Measurements from ENCODE around the gene ZNF470.

ZNF470 gene

GRCh38 chr19:56567274-56568120 lies at the start of gene ZNF470:
ZNF470 (plus strand) TSS chr19:56567468; CDS start chr19:56570312, 2,844 bp downstream.
- Histone ChIP-seq H3K27ac (ENCODE audit: low read depth, low read length) (no peak within 1 kb of the TSS), H3K4me1 (ENCODE audit: control insufficient read depth, insufficient read depth, low read length) (peaks cover 4% of the 10 kb centered on the region; the same call in 1 of the 2 replicates), H3K4me3 (ENCODE audit: low read depth, low read length) (peak within 1 kb of the TSS; percentile 98), H3K27me3 (ENCODE audit: control insufficient read depth, insufficient read depth, low read length) (no peaks in the 10 kb centered on the region), H3K9ac (ENCODE audit: low read depth, low read length) (peak within 1 kb of the TSS; percentile 38), H3K36me3 (ENCODE audit: control insufficient read depth, insufficient read depth, low read length) (peaks cover 32% of the 10 kb centered on the region), H3K9me3 (ENCODE audit: control insufficient read depth, insufficient read depth, low read length) (peaks cover 66% of the 10 kb centered on the region)

DNA sequence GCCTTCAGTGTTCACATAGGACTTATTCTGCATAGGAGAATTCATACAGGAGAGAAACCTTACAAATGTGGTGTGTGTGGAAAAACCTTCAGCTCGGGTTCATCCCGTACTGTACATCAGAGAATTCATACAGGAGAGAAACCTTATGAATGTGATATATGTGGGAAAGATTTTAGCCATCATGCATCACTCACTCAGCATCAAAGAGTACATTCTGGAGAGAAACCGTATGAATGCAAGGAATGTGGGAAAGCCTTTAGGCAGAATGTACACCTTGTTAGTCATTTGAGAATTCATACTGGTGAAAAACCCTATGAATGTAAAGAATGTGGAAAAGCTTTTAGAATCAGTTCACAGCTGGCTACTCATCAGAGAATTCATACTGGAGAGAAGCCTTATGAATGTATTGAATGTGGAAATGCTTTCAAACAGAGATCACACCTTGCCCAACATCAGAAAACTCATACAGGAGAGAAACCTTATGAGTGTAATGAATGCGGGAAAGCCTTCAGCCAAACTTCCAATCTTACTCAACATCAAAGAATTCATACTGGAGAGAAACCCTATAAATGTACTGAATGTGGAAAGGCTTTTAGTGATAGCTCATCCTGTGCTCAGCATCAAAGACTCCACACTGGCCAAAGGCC lies 41.9 kb upstream of the ZNF470 start:
- Histone ChIP-seq H3K9ac (ENCODE audit: low read depth, low read length) (no peak overlapping the region), H3K4me3 (ENCODE audit: low read depth, low read length) (no peak overlapping the region; the same call in 1 of the 2 replicates), H3K9me3 (ENCODE audit: control insufficient read depth, insufficient read depth, low read length) (peaks cover 89% of the 10 kb centered on the region), H3K27ac (ENCODE audit: low read depth, low read length) (no peak overlapping the region), H3K27me3 (ENCODE audit: control insufficient read depth, insufficient read depth, low read length) (no peaks in the 10 kb centered on the region), H3K4me1 (ENCODE audit: control insufficient read depth, insufficient read depth, low read length) (no peaks in the 10 kb centered on the region), H3K36me3 (ENCODE audit: control insufficient read depth, insufficient read depth, low read length) (no peaks in the 10 kb centered on the region)

DNA sequence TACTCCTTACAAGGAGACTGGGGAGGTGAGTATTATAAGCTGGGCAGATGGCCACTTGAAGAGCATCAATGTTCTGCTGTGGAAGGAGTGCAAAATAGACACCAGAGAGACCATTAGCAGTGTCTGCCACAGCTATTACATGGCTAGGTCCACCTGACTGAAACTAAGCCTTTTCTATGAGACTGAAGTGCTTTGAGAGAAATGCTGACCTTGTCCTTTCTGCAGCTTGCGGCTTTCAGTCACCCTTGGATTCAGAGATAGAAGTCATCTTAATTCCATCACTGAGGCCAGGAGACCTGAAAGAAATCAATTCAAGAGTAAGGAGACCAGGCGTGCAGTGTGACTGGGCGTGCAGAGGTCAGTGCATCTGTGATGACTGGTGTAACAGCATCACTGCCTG lies 29.8 kb upstream of the ZNF470 start:
- peaks cover 55% of the 10 kb centered on the region for H3K9me3 ChIP-seq (ENCODE audit: control insufficient read depth, insufficient read depth, low read length)

DNA sequence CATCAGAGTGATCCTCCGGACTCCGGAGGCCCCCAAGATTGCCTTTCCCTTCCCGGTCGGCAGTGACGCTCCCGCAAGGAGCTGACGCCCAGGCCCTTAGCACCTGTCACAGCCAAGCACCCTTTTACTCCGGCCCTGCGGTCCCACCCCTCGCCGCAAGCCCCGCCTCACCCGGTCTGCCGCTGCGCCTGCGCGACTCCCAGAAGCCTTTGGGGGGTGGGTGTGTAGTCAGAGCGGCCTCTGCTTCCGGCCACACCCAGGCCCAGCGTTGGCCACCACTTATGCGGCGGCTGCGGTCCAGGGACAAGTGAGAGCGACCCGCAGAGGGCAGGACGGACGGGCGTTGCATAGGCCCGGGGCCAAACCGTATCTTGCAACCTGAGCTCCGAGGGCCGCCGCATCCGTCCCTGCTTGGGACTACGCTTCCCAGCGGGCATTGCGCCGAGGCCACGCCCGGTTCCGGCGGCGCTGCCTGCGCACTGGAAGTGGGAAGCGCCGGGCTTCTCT lies 29.0 kb upstream of the ZNF470 start:
- H3K4me3 ChIP-seq (ENCODE audit: low read depth, low read length), result peak overlapping the region; percentile 95
- peak overlapping the region; percentile 71 for H3K9ac ChIP-seq (ENCODE audit: low read depth, low read length)
- H3K27me3 ChIP-seq (ENCODE audit: control insufficient read depth, insufficient read depth, low read length), result no peaks in the 10 kb centered on the region
- H3K4me1 ChIP-seq (ENCODE audit: control insufficient read depth, insufficient read depth, low read length), result no peaks in the 10 kb centered on the region
- peaks cover 57% of the 10 kb centered on the region for H3K9me3 ChIP-seq (ENCODE audit: control insufficient read depth, insufficient read depth, low read length)
- peak overlapping the region; percentile 75 for H3K27ac ChIP-seq (ENCODE audit: low read depth, low read length)
- H3K36me3 ChIP-seq (ENCODE audit: control insufficient read depth, insufficient read depth, low read length), result 0 out of 2 replicates have a peak, but pooled peaks cover 4% of the 10 kb centered on the region

More for the DNA sequence above, 29.8 kb upstream of the ZNF470 start:
- no peaks in the 10 kb centered on the region for H3K4me1 ChIP-seq (ENCODE audit: control insufficient read depth, insufficient read depth, low read length)
- H3K27me3 ChIP-seq (ENCODE audit: control insufficient read depth, insufficient read depth, low read length), result no peaks in the 10 kb centered on the region
- peak overlapping the region; percentile 95 for H3K4me3 ChIP-seq (ENCODE audit: low read depth, low read length)
- H3K9ac ChIP-seq (ENCODE audit: low read depth, low read length), result no peak overlapping the region
- 0 out of 2 replicates have a peak, but pooled peaks cover 4% of the 10 kb centered on the region for H3K36me3 ChIP-seq (ENCODE audit: control insufficient read depth, insufficient read depth, low read length)
- H3K27ac ChIP-seq (ENCODE audit: low read depth, low read length), result no peak overlapping the region

GRCh38 chr19:56538761-56539263 lies 28.5 kb upstream of the ZNF470 start, which contains the start of gene ZFP28:
ZFP28 (plus strand) TSS chr19:56538948; CDS start chr19:56539019, 71 bp downstream.
- Histone ChIP-seq H3K9me3 (ENCODE audit: control insufficient read depth, insufficient read depth, low read length) (peaks cover 57% of the 10 kb centered on the region), H3K4me1 (ENCODE audit: control insufficient read depth, insufficient read depth, low read length) (no peaks in the 10 kb centered on the region), H3K4me3 (ENCODE audit: low read depth, low read length) (peak within 1 kb of the TSS; percentile 95), H3K9ac (ENCODE audit: low read depth, low read length) (peak within 1 kb of the TSS; percentile 71), H3K36me3 (ENCODE audit: control insufficient read depth, insufficient read depth, low read length) (0 out of 2 replicates have a peak, but pooled peaks cover 4% of the 10 kb centered on the region), H3K27ac (ENCODE audit: low read depth, low read length) (peak within 1 kb of the TSS; percentile 75), H3K27me3 (ENCODE audit: control insufficient read depth, insufficient read depth, low read length) (no peaks in the 10 kb centered on the region)

DNA sequence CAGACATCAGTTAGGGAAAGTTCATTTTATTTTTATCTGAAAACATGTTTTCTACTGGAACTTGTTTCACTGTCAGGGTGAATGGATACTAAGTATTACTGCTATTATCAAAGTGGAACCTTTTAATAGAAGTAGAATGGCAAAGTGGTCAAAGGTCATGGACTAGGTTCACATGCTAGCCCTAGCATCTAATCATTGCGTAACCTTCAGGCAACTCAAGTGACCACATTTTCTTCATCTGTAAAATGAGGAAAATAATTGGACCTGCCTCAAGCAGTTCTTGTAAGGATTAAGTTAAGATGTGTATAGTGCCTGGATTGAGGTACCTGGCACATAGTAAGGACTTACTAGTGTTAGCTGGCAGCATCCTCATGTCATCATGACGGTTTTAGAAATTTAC lies 23.5 kb upstream of the ZNF470 start:
- Histone ChIP-seq H3K4me1 (ENCODE audit: control insufficient read depth, insufficient read depth, low read length) (no peaks in the 10 kb centered on the region), H3K27me3 (ENCODE audit: control insufficient read depth, insufficient read depth, low read length) (no peaks in the 10 kb centered on the region), H3K9me3 (ENCODE audit: control insufficient read depth, insufficient read depth, low read length) (peaks cover 79% of the 10 kb centered on the region), H3K36me3 (ENCODE audit: control insufficient read depth, insufficient read depth, low read length) (peaks cover 15% of the 10 kb centered on the region), H3K4me3 (ENCODE audit: low read depth, low read length) (no peak overlapping the region), H3K9ac (ENCODE audit: low read depth, low read length) (no peak overlapping the region), H3K27ac (ENCODE audit: low read depth, low read length) (no peak overlapping the region)

DNA sequence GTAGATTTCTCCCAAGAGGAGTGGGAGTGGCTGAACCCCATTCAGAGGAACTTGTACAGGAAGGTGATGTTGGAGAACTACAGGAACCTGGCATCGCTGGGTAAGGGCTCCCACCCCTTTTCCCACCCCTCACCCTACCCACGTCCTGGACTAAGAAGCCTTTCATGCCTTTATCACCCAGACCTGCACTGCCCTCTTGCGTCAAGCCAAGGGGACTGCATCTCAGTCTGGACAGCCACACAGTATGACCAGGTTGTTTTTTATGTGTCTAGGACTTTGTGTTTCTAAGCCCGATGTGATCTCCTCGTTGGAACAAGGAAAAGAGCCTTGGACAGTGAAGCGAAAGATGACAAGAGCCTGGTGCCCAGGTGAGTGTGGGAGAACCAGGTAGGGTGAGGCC lies 19.7 kb upstream of the ZNF470 start:
- H3K4me3 ChIP-seq (ENCODE audit: low read depth, low read length), result no peak overlapping the region
- H3K9me3 ChIP-seq (ENCODE audit: control insufficient read depth, insufficient read depth, low read length), result peaks cover 88% of the 10 kb centered on the region
- no peaks in the 10 kb centered on the region for H3K4me1 ChIP-seq (ENCODE audit: control insufficient read depth, insufficient read depth, low read length)
- H3K9ac ChIP-seq (ENCODE audit: low read depth, low read length), result no peak overlapping the region
- no peaks in the 10 kb centered on the region for H3K27me3 ChIP-seq (ENCODE audit: control insufficient read depth, insufficient read depth, low read length)
- H3K27ac ChIP-seq (ENCODE audit: low read depth, low read length), result no peak overlapping the region
- peaks cover 36% of the 10 kb centered on the region for H3K36me3 ChIP-seq (ENCODE audit: control insufficient read depth, insufficient read depth, low read length)

DNA sequence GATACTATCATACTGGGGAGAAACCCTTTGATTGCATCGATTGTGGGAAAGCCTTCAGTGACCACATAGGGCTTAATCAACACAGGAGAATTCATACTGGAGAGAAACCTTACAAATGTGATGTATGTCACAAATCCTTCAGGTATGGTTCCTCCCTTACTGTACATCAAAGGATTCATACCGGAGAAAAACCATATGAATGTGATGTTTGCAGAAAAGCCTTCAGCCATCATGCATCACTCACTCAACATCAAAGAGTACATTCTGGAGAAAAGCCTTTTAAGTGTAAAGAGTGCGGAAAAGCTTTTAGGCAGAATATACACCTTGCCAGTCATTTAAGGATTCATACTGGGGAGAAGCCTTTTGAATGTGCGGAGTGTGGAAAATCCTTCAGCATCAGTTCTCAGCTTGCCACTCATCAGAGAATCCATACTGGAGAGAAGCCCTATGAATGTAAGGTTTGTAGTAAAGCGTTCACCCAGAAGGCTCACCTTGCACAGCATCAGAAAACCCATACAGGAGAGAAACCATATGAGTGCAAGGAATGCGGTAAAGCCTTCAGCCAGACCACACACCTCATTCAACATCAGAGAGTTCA lies 12.9 kb upstream of the ZNF470 start:
- H3K36me3 ChIP-seq (ENCODE audit: control insufficient read depth, insufficient read depth, low read length), result peaks cover 43% of the 10 kb centered on the region

GRCh38 chr19:56562766-56563165 lies 4.5 kb upstream of the ZNF470 start:
- no peak overlapping the region for H3K27ac ChIP-seq (ENCODE audit: low read depth, low read length)
- no peak overlapping the region for H3K4me3 ChIP-seq (ENCODE audit: low read depth, low read length)
- H3K9me3 ChIP-seq (ENCODE audit: control insufficient read depth, insufficient read depth, low read length), result peaks cover 63% of the 10 kb centered on the region
- no peak overlapping the region for H3K9ac ChIP-seq (ENCODE audit: low read depth, low read length)
- H3K27me3 ChIP-seq (ENCODE audit: control insufficient read depth, insufficient read depth, low read length), result no peaks in the 10 kb centered on the region
- H3K36me3 ChIP-seq (ENCODE audit: control insufficient read depth, insufficient read depth, low read length), result no peaks in the 10 kb centered on the region
- no peaks in the 10 kb centered on the region for H3K4me1 ChIP-seq (ENCODE audit: control insufficient read depth, insufficient read depth, low read length)

More for the DNA sequence above, 12.9 kb upstream of the ZNF470 start:
- no peak overlapping the region for H3K9ac ChIP-seq (ENCODE audit: low read depth, low read length)
- H3K9me3 ChIP-seq (ENCODE audit: control insufficient read depth, insufficient read depth, low read length), result peaks cover 89% of the 10 kb centered on the region
- H3K4me1 ChIP-seq (ENCODE audit: control insufficient read depth, insufficient read depth, low read length), result no peaks in the 10 kb centered on the region
- peak overlapping the region; percentile 26; the same call in 1 of the 2 replicates for H3K4me3 ChIP-seq (ENCODE audit: low read depth, low read length)
- no peaks in the 10 kb centered on the region for H3K27me3 ChIP-seq (ENCODE audit: control insufficient read depth, insufficient read depth, low read length)
- no peak overlapping the region for H3K27ac ChIP-seq (ENCODE audit: low read depth, low read length)

- no peak overlapping the region; the same call in 1 of the 2 replicates for H3K9ac ChIP-seq (ENCODE audit: low read depth, low read length)
- H3K27ac ChIP-seq (ENCODE audit: low read depth, low read length), result no peak overlapping the region
- H3K36me3 ChIP-seq (ENCODE audit: control insufficient read depth, insufficient read depth, low read length), result peaks cover 30% of the 10 kb centered on the region
- peak overlapping the region; percentile 98 for H3K4me3 ChIP-seq (ENCODE audit: low read depth, low read length)
- H3K4me1 ChIP-seq (ENCODE audit: control insufficient read depth, insufficient read depth, low read length), result peaks cover 4% of the 10 kb centered on the region; the same call in 1 of the 2 replicates
- H3K9me3 ChIP-seq (ENCODE audit: control insufficient read depth, insufficient read depth, low read length), result peaks cover 68% of the 10 kb centered on the region
- no peaks in the 10 kb centered on the region for H3K27me3 ChIP-seq (ENCODE audit: control insufficient read depth, insufficient read depth, low read length)
Measured at GRCh38 chr19:56566904-56567273, 379 bp upstream of the ZNF470 start.
